ENCODE data around the gene RNF25. TPM values are rescaled to one million over a fixed set of nuclear protein-coding genes. Genes with fewer than 3 reads are reported as not detected.

Gene RNF25
- total RNA-seq, 4 donors from 2014 or later = 15.8 to 26.1 (median 19.9) TPM

DNA sequence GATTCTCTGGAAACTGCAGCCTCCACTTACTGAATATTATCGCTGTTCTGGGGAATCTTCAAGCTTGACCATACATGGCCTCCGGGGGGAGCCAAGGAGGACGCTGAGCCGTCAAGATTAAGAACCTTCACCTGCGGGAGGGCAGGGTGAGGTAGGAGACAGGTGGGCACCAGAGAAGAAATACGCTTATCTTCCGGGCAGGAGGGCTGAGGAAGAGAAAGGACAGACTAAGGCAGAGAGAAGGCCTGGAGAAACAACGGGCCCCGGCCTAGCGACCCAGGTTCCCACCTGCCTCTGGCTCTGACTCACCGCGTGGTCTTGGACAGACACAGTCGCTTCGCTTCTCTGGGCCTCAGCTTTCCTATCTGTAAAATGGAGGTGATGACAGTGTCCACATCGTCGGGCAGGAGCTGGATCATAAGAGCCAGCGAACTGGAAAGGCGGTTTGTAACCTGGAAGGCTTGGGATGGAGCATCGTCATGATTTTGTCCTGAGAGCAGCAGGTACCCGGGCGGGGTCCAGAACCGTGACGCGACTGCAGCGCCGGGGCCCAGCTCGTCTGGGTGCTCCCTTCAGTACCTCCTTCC lies 13.0 kb downstream of the RNF25 start:
- peak; percentile 25 to 45 for DNase-seq
- Histone ChIP-seq H3K27me3 (no peaks in the 10 kb centered on the region), H3K36me3 (peaks cover 34 to 39% of the 10 kb centered on the region in 2 donors), H3K27ac (peak overlapping the region in 2 of 3 donors; percentile 36 to 70), H3K9me3 (no peaks in the 10 kb centered on the region), H3K4me3 (replicated peaks in 1 of 3) (peak overlapping the region; percentile 77 to 85 (median 84)), H3K4me1 (peaks cover 6 to 15% of the 10 kb centered on the region in 2 donors)
- intact Hi-C loops (cut with DNase I) = loop anchor here (10.0 kb wide), 1 partner anchor 254 kb away; no protein-coding TSS in a partner anchor
- TF ChIP-seq, protein P1, sequence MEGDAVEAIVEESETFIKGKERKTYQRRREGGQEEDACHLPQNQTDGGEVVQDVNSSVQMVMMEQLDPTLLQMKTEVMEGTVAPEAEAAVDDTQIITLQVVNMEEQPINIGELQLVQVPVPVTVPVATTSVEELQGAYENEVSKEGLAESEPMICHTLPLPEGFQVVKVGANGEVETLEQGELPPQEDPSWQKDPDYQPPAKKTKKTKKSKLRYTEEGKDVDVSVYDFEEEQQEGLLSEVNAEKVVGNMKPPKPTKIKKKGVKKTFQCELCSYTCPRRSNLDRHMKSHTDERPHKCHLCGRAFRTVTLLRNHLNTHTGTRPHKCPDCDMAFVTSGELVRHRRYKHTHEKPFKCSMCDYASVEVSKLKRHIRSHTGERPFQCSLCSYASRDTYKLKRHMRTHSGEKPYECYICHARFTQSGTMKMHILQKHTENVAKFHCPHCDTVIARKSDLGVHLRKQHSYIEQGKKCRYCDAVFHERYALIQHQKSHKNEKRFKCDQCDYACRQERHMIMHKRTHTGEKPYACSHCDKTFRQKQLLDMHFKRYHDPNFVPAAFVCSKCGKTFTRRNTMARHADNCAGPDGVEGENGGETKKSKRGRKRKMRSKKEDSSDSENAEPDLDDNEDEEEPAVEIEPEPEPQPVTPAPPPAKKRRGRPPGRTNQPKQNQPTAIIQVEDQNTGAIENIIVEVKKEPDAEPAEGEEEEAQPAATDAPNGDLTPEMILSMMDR (IDR thresholded peaks at IDR 0.05) = peak in 4 of 6 experiments; percentile 17 to 34 (median 24)
- no peak for TF ChIP-seq POLR2A (IDR thresholded peaks at IDR 0.05)
- WGBS, 2 donors = 0 to 4% methylated on average over 18 to 21 of the region's 27 CpGs

DNA sequence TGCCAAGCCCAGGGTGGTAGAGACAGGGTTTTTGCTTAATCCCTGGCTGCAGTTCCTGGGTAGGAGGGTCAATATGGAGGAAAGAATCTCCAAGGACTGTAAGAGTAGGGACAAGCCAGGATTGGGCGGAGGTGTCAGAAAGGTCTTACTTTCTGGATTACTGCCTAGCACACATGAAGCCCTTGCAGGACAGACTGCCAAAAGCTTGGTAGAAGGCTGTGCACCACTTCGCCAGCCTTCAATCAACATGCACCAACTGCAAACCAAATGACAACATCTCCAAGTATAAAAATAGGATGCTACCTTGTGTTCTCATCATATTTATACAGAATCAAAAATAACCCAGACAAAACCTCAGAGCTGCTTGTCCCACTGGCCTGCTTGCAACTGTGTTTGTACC lies 16.1 kb downstream of the RNF25 start:
- Histone ChIP-seq H3K27ac (no peak overlapping the region), H3K4me3 (replicated peaks in 1 of 3) (no peak overlapping the region), H3K4me1 (peaks cover 6 to 15% of the 10 kb centered on the region in 2 donors), H3K36me3 (peaks cover 33 to 36% of the 10 kb centered on the region in 2 donors), H3K27me3 (no peaks in the 10 kb centered on the region), H3K9me3 (no peaks in the 10 kb centered on the region)
- no peak for DNase-seq
- 69 to 97% methylated on average over 2 of the region's 2 CpGs for WGBS, 2 donors
- intact Hi-C loops (cut with DNase I) = loop anchor here (10.0 kb wide), 1 partner anchor 251 kb away; no protein-coding TSS in a partner anchor
- TF ChIP-seq, protein P1 (IDR thresholded peaks at IDR 0.05) = no peak
- no peak for TF ChIP-seq POLR2A (IDR thresholded peaks at IDR 0.05)

DNA sequence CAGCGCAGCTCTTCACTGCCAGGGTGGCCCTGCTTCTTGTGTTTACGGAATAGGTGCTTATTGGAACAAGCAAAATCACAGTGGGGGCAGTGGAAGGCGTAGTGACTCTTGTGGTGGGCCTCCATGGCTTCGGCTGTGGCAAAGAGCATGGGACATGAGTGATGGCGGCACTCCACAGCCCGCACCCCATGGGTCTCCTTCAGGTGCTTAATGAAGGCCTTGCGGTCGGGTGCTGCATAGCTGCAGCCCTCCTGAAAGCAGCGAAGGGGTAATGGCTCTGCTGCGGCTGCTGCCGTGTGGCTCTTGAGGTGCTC lies 23.1 kb downstream of the RNF25 start:
- Histone ChIP-seq H3K27ac (no peak overlapping the region), H3K36me3 (peaks cover 60 to 70% of the 10 kb centered on the region in 2 donors), H3K4me1 (no peaks in the 10 kb centered on the region), H3K27me3 (no peaks in the 10 kb centered on the region), H3K9me3 (no peaks in the 10 kb centered on the region), H3K4me3 (replicated peaks in 1 of 3) (no peak overlapping the region)
- intact Hi-C loops (cut with DNase I) = loop anchor here (10.0 kb wide), 1 partner anchor 84 kb away; the partner anchor contains the start of genes CNOT9 and USP37
- TF ChIP-seq, protein P1 (IDR thresholded peaks at IDR 0.05) = no peak
- TF ChIP-seq POLR2A (IDR thresholded peaks at IDR 0.05) = no peak
- WGBS, 2 donors = 93 to 94% methylated on average over 7 to 11 of the region's 11 CpGs
- no peak for DNase-seq

DNA sequence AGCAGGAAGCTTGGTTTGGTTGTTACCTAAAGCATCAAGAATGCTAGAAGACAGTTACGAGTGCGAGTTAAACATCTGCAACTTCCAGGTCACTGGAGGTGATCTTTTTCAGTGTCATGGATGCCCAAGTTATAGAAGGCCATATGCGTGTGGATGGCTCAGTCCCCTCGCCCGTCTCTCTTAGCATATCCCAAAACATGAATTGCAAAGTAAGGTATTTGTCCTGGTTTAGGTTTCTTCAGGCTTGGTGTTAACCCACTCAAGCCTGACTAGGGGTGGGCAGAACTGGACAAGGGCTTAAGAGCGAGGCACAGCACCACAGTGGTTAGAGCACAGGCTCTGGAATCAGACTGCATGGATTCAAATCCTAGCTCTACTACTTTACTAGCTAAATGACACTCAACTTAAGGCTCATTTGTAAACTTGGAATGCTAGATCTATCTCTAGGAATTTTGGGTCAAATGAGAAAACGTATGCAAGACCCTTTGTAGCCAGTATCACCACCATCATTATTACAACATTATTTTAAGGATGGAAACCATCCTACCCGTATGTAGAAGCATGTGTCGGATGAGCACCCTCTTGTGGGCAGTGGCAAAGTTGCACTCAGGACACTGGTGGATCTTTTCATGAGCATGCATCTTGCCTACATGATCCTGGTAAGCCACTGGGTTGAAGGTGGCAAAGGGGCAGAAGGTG lies 23.6 kb downstream of the RNF25 start:
- no peak overlapping the region for H3K27ac ChIP-seq
- no peak overlapping the region for H3K4me3 ChIP-seq (replicated peaks in 1 of 3)
- no peaks in the 10 kb centered on the region for H3K27me3 ChIP-seq
- H3K4me1 ChIP-seq = no peaks in the 10 kb centered on the region
- intact Hi-C loops (cut with DNase I) = loop anchor here (10.0 kb wide), 1 partner anchor 83 kb away; the partner anchor contains the start of genes CNOT9 and USP37
- TF ChIP-seq, protein P1 (IDR thresholded peaks at IDR 0.05) = peak; percentile 52 to 85 (median 72)
- TF ChIP-seq POLR2A (IDR thresholded peaks at IDR 0.05) = no peak
- peak; percentile 53 to 57 for DNase-seq
- H3K36me3 ChIP-seq = peaks cover 60 to 70% of the 10 kb centered on the region in 2 donors
- no peaks in the 10 kb centered on the region for H3K9me3 ChIP-seq
- WGBS, 2 donors = 74 to 77% methylated on average over 9 of the region's 9 CpGs

DNA sequence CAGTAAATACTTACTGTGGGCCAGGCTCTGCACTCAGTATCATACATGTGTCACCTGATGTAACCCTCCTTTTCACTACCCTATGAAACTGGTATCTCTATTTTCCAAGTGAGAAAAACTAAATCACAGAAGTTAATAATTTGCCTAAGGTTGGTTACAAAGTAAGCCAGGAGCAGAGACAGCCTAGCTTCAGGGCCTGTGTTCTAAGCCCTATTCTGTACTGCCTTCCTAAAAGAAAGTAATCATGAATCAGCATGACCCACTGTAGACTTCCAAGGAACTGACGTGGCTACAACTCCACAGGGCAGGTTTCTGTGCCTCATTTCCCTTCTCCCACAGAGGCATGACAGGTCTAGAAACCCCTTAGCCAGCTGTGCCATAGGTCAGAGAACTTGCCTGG lies 26.7 kb downstream of the RNF25 start:
- intact Hi-C loops (cut with DNase I) = loop anchor here (10.0 kb wide), 1 partner anchor 80 kb away; the partner anchor contains the start of genes CNOT9 and USP37
- 90 to 100% methylated on average over 1 of the region's 1 CpG for WGBS, 2 donors
- peaks cover 66 to 67% of the 10 kb centered on the region in 2 donors for H3K36me3 ChIP-seq
- no peaks in the 10 kb centered on the region for H3K27me3 ChIP-seq
- no peak overlapping the region for H3K4me3 ChIP-seq (replicated peaks in 1 of 3)
- TF ChIP-seq POLR2A (IDR thresholded peaks at IDR 0.05) = no peak
- TF ChIP-seq, protein P1 (IDR thresholded peaks at IDR 0.05) = no peak
- no peaks in the 10 kb centered on the region for H3K4me1 ChIP-seq
- DNase-seq = no peak
- H3K9me3 ChIP-seq = no peaks in the 10 kb centered on the region
- no peak overlapping the region for H3K27ac ChIP-seq
